H1 (cell line): ENCODE results near the gene DDR2. TPM values are rescaled to one million over a fixed set of nuclear protein-coding genes. Genes with fewer than 3 reads are reported as not detected.

Source experiments
- CTCF ChIA-PET: fragments of 300-600 bp; sonication (Branson Sonifier 250); formaldehyde crosslinking; loops from one replicate; lab custom pipeline; 2021; ENCODE audit not compliant: partially characterized antibody; lab: Charles Lee
- POLR2A ChIA-PET: fragments of 300-600 bp; sonication (Branson Sonifier 250); formaldehyde crosslinking; loops from one replicate; lab custom pipeline; 2021; ENCODE audit warnings: inconsistent platforms; ENCODE audit not compliant: partially characterized antibody; lab: Charles Lee
- DNase-seq, 2 experiments: peaks; one replicate each; pipeline versions ENCODE4 v3.0.0 to v3.0.0-alpha.2; 2010 to 2022; ENCODE audit warnings: low spot score in 2 of 2, low read depth in 1 of 2, mixed read lengths in 1 of 2
- FAIRE-seq: peaks from 2 replicates; lab custom pipeline; 2011; peaks lifted over from hg19 to GRCh38; lab: Jason Lieb, UNC
- H2AFZ ChIP-seq: 2 replicates; pipeline ENCODE4 v1.8.1; 2012; ENCODE audit warnings: low read length, inconsistent platforms
- H2AK5ac ChIP-seq: 2 replicates; pipeline ENCODE4 v1.6.1; 2013; ENCODE audit warnings: low read depth, low read length
- H2BK120ac ChIP-seq: replicated peaks from 2 replicates; pipeline ENCODE3; 2013; ENCODE audit warnings: low read depth, low read length, inconsistent platforms
- H2BK12ac ChIP-seq: 2 replicates; pipeline ENCODE4 v1.6.1; 2013; ENCODE audit warnings: low read depth, low read length
- H2BK15ac ChIP-seq: 2 replicates; pipeline ENCODE4 v1.6.1; 2013; ENCODE audit warnings: low read length
- H2BK20ac ChIP-seq: 2 replicates; pipeline ENCODE4 v1.6.1; 2013; ENCODE audit warnings: low read length
- H2BK5ac ChIP-seq: 2 replicates; pipeline ENCODE4 v1.6.1; 2013; ENCODE audit warnings: low read depth, low read length
- H3K14ac ChIP-seq: 2 replicates; pipeline ENCODE4 v1.6.1; 2013; ENCODE audit warnings: inconsistent platforms; ENCODE audit not compliant: insufficient read length
- H3K18ac ChIP-seq: 2 replicates; pipeline ENCODE4 v1.6.1; 2013; ENCODE audit warnings: low read length; ENCODE audit errors: extremely low read depth
- H3K23ac ChIP-seq: 2 replicates; pipeline ENCODE4 v1.6.1; 2013; ENCODE audit warnings: inconsistent platforms; ENCODE audit not compliant: insufficient read length
- H3K23me2 ChIP-seq: 2 replicates; pipeline ENCODE4 v1.6.1; 2013; ENCODE audit warnings: low read depth, low read length
- H3K27ac ChIP-seq: 2 replicates; pipeline ENCODE4 v1.6.1; 2011; ENCODE audit warnings: low read depth, low read length, inconsistent platforms
- H3K27me3 ChIP-seq, 4 experiments: replicated peaks in 1 of 4; 1 replicate in 1 of 4; 2 replicates in 3 of 4; pipeline versions ENCODE4 v1.6.1 to v1.8.1; 2011 to 2013; ENCODE audit warnings: low read length in 3 of 4, mild to moderate bottlenecking in 3 of 4, inconsistent platforms in 2 of 4, mixed read lengths in 2 of 4, moderate library complexity in 1 of 4; ENCODE audit not compliant: control insufficient read depth in 3 of 4, insufficient read depth in 3 of 4; ENCODE audit errors: extremely low read depth in 1 of 4
- H3K36me3 ChIP-seq, 4 experiments: 2 replicates each; pipeline versions ENCODE4 v1.6.1 to v1.8.1; 2011 to 2013; ENCODE audit warnings: mild to moderate bottlenecking in 4 of 4, low read length in 3 of 4, moderate library complexity in 2 of 4, control low read depth in 1 of 4, inconsistent platforms in 1 of 4; ENCODE audit not compliant: insufficient read depth in 4 of 4, control insufficient read depth in 2 of 4
- H3K4ac ChIP-seq: replicated peaks from 2 replicates; pipeline ENCODE3; 2013; ENCODE audit warnings: low read length, low read depth, mixed read lengths, inconsistent platforms; ENCODE audit not compliant: insufficient read length
- H3K4me1 ChIP-seq, 4 experiments: replicated peaks in 1 of 4; 1 replicate in 1 of 4; 2 replicates in 3 of 4; pipeline versions ENCODE4 v1.6.1 to v1.8.1; 2011 to 2013; ENCODE audit warnings: low read length in 3 of 4, inconsistent platforms in 2 of 4, mixed read lengths in 1 of 4; ENCODE audit not compliant: insufficient read depth in 4 of 4, control insufficient read depth in 3 of 4
- H3K4me2 ChIP-seq, 2 experiments: 2 replicates each; pipeline versions ENCODE4 v1.6.1 to v1.8.1; 2011 to 2013; ENCODE audit warnings: low read depth in 2 of 2, low read length in 2 of 2, control low read depth in 1 of 2, inconsistent platforms in 1 of 2, mild to moderate bottlenecking in 1 of 2; ENCODE audit not compliant: insufficient read depth in 1 of 2
- H3K4me3 ChIP-seq, 4 experiments: fragments of 200-600, 300-600 bp in 1 of 4; sonication (generic), shearing (Covaris generic), sonication (Bioruptor Twin) in 1 of 4; 2 replicates each; pipeline versions ENCODE4 v1.5.1 to v1.8.1; 2011 to 2016; ENCODE audit warnings: low read length in 4 of 4, low read depth in 3 of 4, control low read depth in 2 of 4, inconsistent platforms in 2 of 4, mild to moderate bottlenecking in 2 of 4, mixed read lengths in 1 of 4, moderate library complexity in 1 of 4; ENCODE audit not compliant: insufficient read depth in 2 of 4; ENCODE audit errors: extremely low read depth in 1 of 4
- H3K56ac ChIP-seq: replicated peaks from 2 replicates; pipeline ENCODE3; 2013; ENCODE audit warnings: low read depth, mild to moderate bottlenecking, mixed read lengths, low read length, inconsistent platforms; ENCODE audit not compliant: insufficient read length
- H3K79me1 ChIP-seq: 2 replicates; pipeline ENCODE4 v1.6.1; 2013; ENCODE audit warnings: low read depth, low read length, control low read depth
- H3K79me2 ChIP-seq, 2 experiments: 2 replicates each; pipeline versions ENCODE4 v1.6.1 to v1.8.1; 2012 to 2013; ENCODE audit warnings: low read length in 2 of 2, mild to moderate bottlenecking in 2 of 2, inconsistent platforms in 1 of 2; ENCODE audit not compliant: insufficient read depth in 2 of 2, control insufficient read depth in 1 of 2
- H3K9ac ChIP-seq, 4 experiments: replicated peaks in 1 of 4; 1 replicate in 1 of 4; 2 replicates in 3 of 4; pipeline versions ENCODE4 v1.6.1 to v1.8.1; 2011 to 2013; ENCODE audit warnings: low read depth in 3 of 4, low read length in 3 of 4, control low read depth in 2 of 4, mild to moderate bottlenecking in 2 of 4, moderate library complexity in 2 of 4, inconsistent platforms in 1 of 4; ENCODE audit errors: extremely low read depth in 1 of 4
- H3K9me3 ChIP-seq, 2 experiments: 2 replicates each; pipeline versions ENCODE4 v1.6.1 to v1.8.1; 2012 to 2013; ENCODE audit warnings: mild to moderate bottlenecking in 2 of 2, moderate library complexity in 2 of 2, control low read depth in 1 of 2, inconsistent platforms in 1 of 2, low read depth in 1 of 2, low read length in 1 of 2, mixed read lengths in 1 of 2; ENCODE audit not compliant: insufficient read depth in 2 of 2
- H4K20me1 ChIP-seq, 2 experiments: replicated peaks in 1 of 2; 2 replicates each; pipeline versions ENCODE3 to v1.8.1; 2011 to 2013; ENCODE audit warnings: inconsistent platforms in 2 of 2, low read length in 2 of 2, mild to moderate bottlenecking in 1 of 2; ENCODE audit not compliant: insufficient read depth in 2 of 2, control insufficient read depth in 1 of 2
- H4K5ac ChIP-seq: 2 replicates; pipeline ENCODE4 v1.6.1; 2013; ENCODE audit warnings: low read length, low read depth, mixed read lengths, inconsistent platforms; ENCODE audit not compliant: insufficient read length
- H4K8ac ChIP-seq: 2 replicates; pipeline ENCODE4 v1.8.0; 2013; ENCODE audit warnings: mild to moderate bottlenecking, moderate library complexity, low read length, inconsistent platforms; ENCODE audit not compliant: insufficient read depth; ENCODE audit errors: extremely low read depth
- H4K91ac ChIP-seq: replicated peaks from 2 replicates; pipeline ENCODE3; 2013; ENCODE audit warnings: low read length, mixed read lengths, inconsistent platforms; ENCODE audit not compliant: insufficient read length
- SIRT6 ChIP-seq: IDR thresholded peaks from one replicate; pipeline ENCODE4 v1.7.1; 2012; ENCODE audit warnings: low read length, inconsistent platforms
- SP4 ChIP-seq: IDR thresholded peaks from 2 replicates; pipeline ENCODE4 v1.6.1; 2012; ENCODE audit warnings: low read length, inconsistent platforms
- TAF1 ChIP-seq: IDR thresholded peaks from 2 replicates; pipeline ENCODE4 v1.6.1; 2011; ENCODE audit warnings: mild to moderate bottlenecking, low read depth, low read length
- ZNF274 ChIP-seq: IDR thresholded peaks from 2 replicates; pipeline ENCODE4 v1.7.0; 2012; ENCODE audit warnings: low read length, borderline replicate concordance; ENCODE audit errors: extremely low read depth
- WGBS, 2 experiments: shearing (Covaris generic) in 1 of 2; methylation state at CpG; one replicate each; pipeline versions ENCODE4 v1.1.6 to v1.1.7; 2013 to 2015; ENCODE audit warnings: low lambda C conversion rate in 2 of 2, mixed read lengths in 2 of 2, inconsistent platforms in 1 of 2, low coverage in 1 of 2, missing lambda C conversion rate in 1 of 2; ENCODE audit not compliant: insufficient replicate concordance in 2 of 2, insufficient coverage in 1 of 2, insufficient read length in 1 of 2; ENCODE audit errors: extremely low coverage in 1 of 2, missing lambda C conversion rate in 1 of 2; 5-methylcytosine and 5-hydroxymethylcytosine counted together
- polyA plus RNA-seq, 7 experiments: library from polyadenylated mRNA; depleted of rRNA in 3 of 7; stranded (reverse) in 5 of 7; unstranded in 2 of 7; fragments of >200 nt in 5 of 7; fragments of 200-250 nt in 2 of 7; gene quantifications; 1 replicate in 5 of 7; 2 replicates in 1 of 7; 4 replicates in 1 of 7; pipeline versions ENCODE4 v1.2.1 to v1.2.3, GENCODE V29; 2011 to 2013; ENCODE audit warnings: missing spikeins in 2 of 7, mixed read lengths in 2 of 7
- total RNA-seq: library from RNA; stranded (reverse); fragmentation: NEBNext Ultra II Directional; extraction: Animal tissue kit (Norgen Biotek cat#: 25700); gene quantifications from 2 replicates; pipeline ENCODE4 v1.2.1, GENCODE V29; 2021

DDR2 gene
- total and polyA plus RNA-seq, 2 of the 8 experiments (the other 6 are each of a cell fraction or from before 2014, with no cell fraction given): 1.00 to 2.1 TPM

DNA sequence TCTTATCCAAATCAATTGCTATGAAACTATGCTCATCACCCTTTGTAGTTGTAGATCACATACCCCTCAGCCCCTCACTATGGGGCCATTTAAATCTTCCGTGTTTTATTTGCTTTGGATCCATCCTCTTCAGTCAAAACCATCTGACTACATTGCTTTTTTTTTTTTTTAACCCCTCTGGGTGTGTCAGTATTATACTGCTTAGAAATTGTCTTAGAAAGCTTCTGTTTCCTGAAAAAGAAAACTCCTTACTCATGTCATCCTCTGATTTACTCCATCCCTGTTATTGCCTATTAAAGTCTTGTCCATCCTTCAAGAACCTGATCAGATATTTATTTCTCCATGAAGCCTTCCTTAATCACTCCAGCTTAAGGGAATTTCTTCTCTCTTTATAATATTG lies 84.3 kb downstream of the DDR2 start:
- Histone ChIP-seq H4K20me1 (no peaks in the 10 kb centered on the region), H4K8ac (no peak overlapping the region), H3K27ac (no peak overlapping the region), H3K4ac (no peak overlapping the region), H2AFZ (no peak overlapping the region), H3K4me2 (no peak overlapping the region), H3K27me3 (no peaks in the 10 kb centered on the region), H2AK5ac (no peak overlapping the region), H2BK12ac (no peak overlapping the region), H3K14ac (no peak overlapping the region), H3K18ac (no peak overlapping the region), H2BK15ac (no peak overlapping the region), H2BK5ac (no peak overlapping the region), H3K9me3 (no peaks in the 10 kb centered on the region), H3K4me3 (no peak overlapping the region), H2BK120ac (no peak overlapping the region), H3K23ac (no peak overlapping the region), H3K79me1 (no peaks in the 10 kb centered on the region), H3K56ac (no peak overlapping the region), H4K91ac (no peak overlapping the region), H4K5ac (no peak overlapping the region), H3K4me1 (no peaks in the 10 kb centered on the region), H2BK20ac (no peak overlapping the region), H3K23me2 (no peaks in the 10 kb centered on the region), H3K36me3 (no peaks in the 10 kb centered on the region), H3K79me2 (no peaks in the 10 kb centered on the region), H3K9ac (no peak overlapping the region)
- WGBS, 2 experiments: 78% methylated on average over 1 of the region's 1 CpG; no CpG with 5 or more reads in 1 of the 2 experiments
- POLR2A ChIA-PET: no interaction called here
- CTCF ChIA-PET: interaction anchor here (1.7 kb wide), 1 partner anchor 84 kb away, joined by 5 read pairs; no protein-coding TSS in a partner anchor
- no peak for TF ChIP-seq SP4
- no peak for TF ChIP-seq ZNF274
- no peak for TF ChIP-seq TAF1
- TF ChIP-seq SIRT6: no peak
- DNase-seq (no peak), FAIRE-seq (no peak)
